Prostate gland (tissue), 2 donors: ENCODE results near the gene CRTC3.

Experiments
- POLR2A ChIP-seq: fragments of 450-650 bp; IDR thresholded peaks from one replicate; pipeline ENCODE4 v1.6.1; 2016; ENCODE audit warnings: antibody characterized with exemption, mild to moderate bottlenecking
- POLR2AphosphoS5 ChIP-seq: sonication (generic); formaldehyde crosslinking; IDR thresholded peaks from one replicate; pipeline ENCODE4 v1.6.1; 2017; ENCODE audit warnings: antibody characterized with exemption
- TF ChIP-seq, protein P1 (sequence below), 4 experiments: fragments of 200-600 bp in 2 of 4; fragments of 450-650 bp in 2 of 4; sonication (generic) in 2 of 4; IDR thresholded peaks; 1 replicate in 3 of 4; 2 replicates in 1 of 4; pipeline ENCODE4 v1.5.1; 2016 to 2019; ENCODE audit warnings: antibody characterized with exemption in 4 of 4, mild to moderate bottlenecking in 2 of 4, moderate library complexity in 2 of 4

GRCh38 chr15:90483637-90484036 is 46.1 kb upstream of the CRTC3 start:
- TF ChIP-seq, protein P1, sequence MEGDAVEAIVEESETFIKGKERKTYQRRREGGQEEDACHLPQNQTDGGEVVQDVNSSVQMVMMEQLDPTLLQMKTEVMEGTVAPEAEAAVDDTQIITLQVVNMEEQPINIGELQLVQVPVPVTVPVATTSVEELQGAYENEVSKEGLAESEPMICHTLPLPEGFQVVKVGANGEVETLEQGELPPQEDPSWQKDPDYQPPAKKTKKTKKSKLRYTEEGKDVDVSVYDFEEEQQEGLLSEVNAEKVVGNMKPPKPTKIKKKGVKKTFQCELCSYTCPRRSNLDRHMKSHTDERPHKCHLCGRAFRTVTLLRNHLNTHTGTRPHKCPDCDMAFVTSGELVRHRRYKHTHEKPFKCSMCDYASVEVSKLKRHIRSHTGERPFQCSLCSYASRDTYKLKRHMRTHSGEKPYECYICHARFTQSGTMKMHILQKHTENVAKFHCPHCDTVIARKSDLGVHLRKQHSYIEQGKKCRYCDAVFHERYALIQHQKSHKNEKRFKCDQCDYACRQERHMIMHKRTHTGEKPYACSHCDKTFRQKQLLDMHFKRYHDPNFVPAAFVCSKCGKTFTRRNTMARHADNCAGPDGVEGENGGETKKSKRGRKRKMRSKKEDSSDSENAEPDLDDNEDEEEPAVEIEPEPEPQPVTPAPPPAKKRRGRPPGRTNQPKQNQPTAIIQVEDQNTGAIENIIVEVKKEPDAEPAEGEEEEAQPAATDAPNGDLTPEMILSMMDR (IDR thresholded peaks at IDR 0.05): no peak
- no peak for TF ChIP-seq POLR2AphosphoS5
- TF ChIP-seq POLR2A: no peak
